ENCODE results near the gene OR2AJ1. TPM values are rescaled to one million over a fixed set of nuclear protein-coding genes. Genes with fewer than 3 reads are reported as not detected.

The OR2AJ1 gene
- total RNA-seq = not detected in 2 replicates

- Histone ChIP-seq H2AFZ (ENCODE audit: low read length) (no peak within 1 kb of the TSS), H3K27ac (ENCODE audit: low read depth, low read length) (no peak within 1 kb of the TSS), H3K9me3 (ENCODE audit: low read depth, low read length) (no peaks in the 10 kb centered on the region), H3K4me2 (ENCODE audit: insufficient read depth, low read length) (no peak within 1 kb of the TSS), H4K20me1 (ENCODE audit: insufficient read depth, low read length) (no peaks in the 10 kb centered on the region), H3K4me3 (ENCODE audit: insufficient read depth, low read length) (no peak within 1 kb of the TSS), H3K27me3 (ENCODE audit: insufficient read depth, low read length) (no peaks in the 10 kb centered on the region), H3K79me2 (ENCODE audit: insufficient read depth, low read length) (no peaks in the 10 kb centered on the region), H3K4me1 (ENCODE audit: insufficient read depth, low read length) (no peaks in the 10 kb centered on the region), H3K36me3 (ENCODE audit: insufficient read depth, low read length) (no peaks in the 10 kb centered on the region)
- no peak for DNase-seq (ENCODE audit: insufficient read length, low spot score, missing footprints)
- TF ChIP-seq CTCF (IDR thresholded peaks at IDR 0.05; ENCODE audit: extremely low read depth, low read depth, low read length) = no peak
These were observed at the start of gene OR2AJ1 for GRCh38 chr1:247924868-247925267. Gene OR2AJ1 (plus strand): TSS chr1:247924889. CDS start chr1:247933769, 8,880 bp downstream.

- H3K4me2 ChIP-seq (ENCODE audit: insufficient read depth, low read length) = no peak overlapping the region
- no peak overlapping the region for H2AFZ ChIP-seq (ENCODE audit: low read length)
- H3K4me1 ChIP-seq (ENCODE audit: insufficient read depth, low read length) = no peaks in the 10 kb centered on the region
- H3K27ac ChIP-seq (ENCODE audit: low read depth, low read length) = no peak overlapping the region
- no peaks in the 10 kb centered on the region for H3K36me3 ChIP-seq (ENCODE audit: insufficient read depth, low read length)
- no peak overlapping the region for H3K4me3 ChIP-seq (ENCODE audit: insufficient read depth, low read length)
- no peaks in the 10 kb centered on the region for H4K20me1 ChIP-seq (ENCODE audit: insufficient read depth, low read length)
- no peak for TF ChIP-seq CTCF (IDR thresholded peaks at IDR 0.05; ENCODE audit: extremely low read depth, low read depth, low read length)
- no peaks in the 10 kb centered on the region for H3K9me3 ChIP-seq (ENCODE audit: low read depth, low read length)
- H3K27me3 ChIP-seq (ENCODE audit: insufficient read depth, low read length) = no peaks in the 10 kb centered on the region
- DNase-seq (ENCODE audit: insufficient read length, low spot score, missing footprints) = peak; percentile 59
- H3K79me2 ChIP-seq (ENCODE audit: insufficient read depth, low read length) = no peaks in the 10 kb centered on the region
These were observed 41.3 kb upstream of the OR2AJ1 start for GRCh38 chr1:247883346-247883745.

- Histone ChIP-seq H3K4me2 (ENCODE audit: insufficient read depth, low read length) (no peak overlapping the region), H3K27me3 (ENCODE audit: insufficient read depth, low read length) (no peaks in the 10 kb centered on the region), H2AFZ (ENCODE audit: low read length) (no peak overlapping the region), H4K20me1 (ENCODE audit: insufficient read depth, low read length) (no peaks in the 10 kb centered on the region), H3K79me2 (ENCODE audit: insufficient read depth, low read length) (no peaks in the 10 kb centered on the region), H3K4me3 (ENCODE audit: insufficient read depth, low read length) (no peak overlapping the region), H3K36me3 (ENCODE audit: insufficient read depth, low read length) (no peaks in the 10 kb centered on the region), H3K4me1 (ENCODE audit: insufficient read depth, low read length) (no peaks in the 10 kb centered on the region), H3K9me3 (ENCODE audit: low read depth, low read length) (no peaks in the 10 kb centered on the region), H3K27ac (ENCODE audit: low read depth, low read length) (no peak overlapping the region)
- TF ChIP-seq CTCF (IDR thresholded peaks at IDR 0.05; ENCODE audit: extremely low read depth, low read depth, low read length) = no peak
- peak; percentile 11 for DNase-seq (ENCODE audit: insufficient read length, low spot score, missing footprints)
These were observed 39.8 kb upstream of the OR2AJ1 start for GRCh38 chr1:247884797-247885413.

GRCh38 chr1:247895163-247895637 is 29.5 kb upstream of the OR2AJ1 start, which contains the start of gene OR2W3:
Gene OR2W3 (plus strand): TSS chr1:247895587. CDS start chr1:247895587, 0 bp downstream.
- H3K9me3 ChIP-seq (ENCODE audit: low read depth, low read length) = peaks cover 3% of the 10 kb centered on the region
- DNase-seq (ENCODE audit: insufficient read length, low spot score, missing footprints) = no peak
- H3K36me3 ChIP-seq (ENCODE audit: insufficient read depth, low read length) = no peaks in the 10 kb centered on the region
- H2AFZ ChIP-seq (ENCODE audit: low read length) = no peak within 1 kb of the TSS
- H3K4me2 ChIP-seq (ENCODE audit: insufficient read depth, low read length) = no peak within 1 kb of the TSS
- no peaks in the 10 kb centered on the region for H4K20me1 ChIP-seq (ENCODE audit: insufficient read depth, low read length)
- H3K4me1 ChIP-seq (ENCODE audit: insufficient read depth, low read length) = no peaks in the 10 kb centered on the region
- H3K79me2 ChIP-seq (ENCODE audit: insufficient read depth, low read length) = no peaks in the 10 kb centered on the region
- no peak within 1 kb of the TSS for H3K4me3 ChIP-seq (ENCODE audit: insufficient read depth, low read length)
- H3K27ac ChIP-seq (ENCODE audit: low read depth, low read length) = no peak within 1 kb of the TSS
- TF ChIP-seq CTCF (IDR thresholded peaks at IDR 0.05; ENCODE audit: extremely low read depth, low read depth, low read length) = no peak
- H3K27me3 ChIP-seq (ENCODE audit: insufficient read depth, low read length) = no peaks in the 10 kb centered on the region
